ENCODE results near the gene KCNJ4.

Gene KCNJ4

GRCh38 chr22:38455076-38455529 lies at the start of gene KCNJ4:
Gene KCNJ4 (minus strand): TSS chr22:38455199. CDS start chr22:38428132, 27,067 bp downstream.
- no peak for DNase-seq

GRCh38 chr22:38503021-38503420 lies 48.0 kb upstream of the KCNJ4 start:
- DNase-seq = no peak

- DNase-seq = no peak
Observed at GRCh38 chr22:38501797-38502672, 47.0 kb upstream of the KCNJ4 start.

- DNase-seq = no peak
Observed at GRCh38 chr22:38497869-38498268, 42.9 kb upstream of the KCNJ4 start.

GRCh38 chr22:38494939-38495338 lies 39.9 kb upstream of the KCNJ4 start:
- DNase-seq = no peak

- no peak for DNase-seq
Observed at GRCh38 chr22:38494498-38494897, 39.5 kb upstream of the KCNJ4 start.

GRCh38 chr22:38491707-38492348 lies 36.8 kb upstream of the KCNJ4 start:
- DNase-seq = no peak

GRCh38 chr22:38490915-38491314 lies 35.9 kb upstream of the KCNJ4 start:
- no peak for DNase-seq

GRCh38 chr22:38490475-38490874 lies 35.5 kb upstream of the KCNJ4 start:
- no peak for DNase-seq

- no peak for DNase-seq
Observed at GRCh38 chr22:38489561-38490145, 34.7 kb upstream of the KCNJ4 start.

GRCh38 chr22:38489142-38489541 lies 34.1 kb upstream of the KCNJ4 start:
- DNase-seq = no peak

- DNase-seq = no peak
Observed at GRCh38 chr22:38487946-38488345, 32.9 kb upstream of the KCNJ4 start.

- no peak for DNase-seq
Observed at GRCh38 chr22:38485783-38486182, 30.8 kb upstream of the KCNJ4 start.

- no peak for DNase-seq
Observed at GRCh38 chr22:38484244-38484643, 29.2 kb upstream of the KCNJ4 start.

- no peak for DNase-seq
Observed at GRCh38 chr22:38482662-38483308, 27.8 kb upstream of the KCNJ4 start.

- no peak for DNase-seq
Observed at GRCh38 chr22:38481871-38482332, 26.9 kb upstream of the KCNJ4 start.

GRCh38 chr22:38481162-38481870 lies 26.3 kb upstream of the KCNJ4 start:
- DNase-seq = no peak

GRCh38 chr22:38479096-38479837 lies 24.3 kb upstream of the KCNJ4 start:
- DNase-seq = no peak

GRCh38 chr22:38477585-38477984 lies 22.6 kb upstream of the KCNJ4 start:
- DNase-seq = no peak

- DNase-seq = no peak
Observed at GRCh38 chr22:38474003-38474607, 19.1 kb upstream of the KCNJ4 start.

- no peak for DNase-seq
Observed at GRCh38 chr22:38471237-38471636, 16.2 kb upstream of the KCNJ4 start.
